Fibroblast of villous mesenchyme (primary cell): ENCODE results near the gene PXYLP1. TPM values are rescaled to one million over a fixed set of nuclear protein-coding genes. Genes with fewer than 3 reads are reported as not detected.

ENCODE experiments used
- DNase-seq: peaks from one replicate; pipeline ENCODE4 v3.0.0-alpha.2; 2010; ENCODE audit warnings: low read depth
- H3K4me3 ChIP-seq: 2 replicates; pipeline ENCODE4 v1.5.1; 2011; ENCODE audit warnings: low read depth, mild to moderate bottlenecking, low read length
- CTCF ChIP-seq: IDR thresholded peaks from 2 replicates; pipeline ENCODE4 v1.5.1; 2012; ENCODE audit warnings: low read depth, mild to moderate bottlenecking, low read length; ENCODE audit not compliant: insufficient read depth
- total RNA-seq: library from RNA; depleted of rRNA; stranded (reverse); fragments of >200 nt; gene quantifications from 2 replicates; pipeline ENCODE4 v1.2.3, GENCODE V29; 2012

PXYLP1 gene
- total RNA-seq, 1 donor, result 3.5 TPM

- TF ChIP-seq CTCF, result no peak
- H3K4me3 ChIP-seq, result no peak overlapping the region
- DNase-seq, result no peak
These were observed 30.1 kb downstream of the PXYLP1 start for GRCh38 chr3:141261472-141262307.

GRCh38 chr3:141262308-141262705, 30.7 kb downstream of the PXYLP1 start:
- H3K4me3 ChIP-seq, result no peak overlapping the region
- peak; percentile 54 for DNase-seq
- TF ChIP-seq CTCF, result no peak

- DNase-seq, result no peak
- no peak overlapping the region for H3K4me3 ChIP-seq
- no peak for TF ChIP-seq CTCF
These were observed 34.6 kb downstream of the PXYLP1 start for GRCh38 chr3:141266186-141266585.

GRCh38 chr3:141266797-141267555, 35.4 kb downstream of the PXYLP1 start:
- TF ChIP-seq CTCF, result no peak
- DNase-seq, result no peak
- H3K4me3 ChIP-seq, result no peak overlapping the region

- no peak for DNase-seq
- no peak overlapping the region for H3K4me3 ChIP-seq
- no peak for TF ChIP-seq CTCF
These were observed 36.0 kb downstream of the PXYLP1 start for GRCh38 chr3:141267629-141268028.

GRCh38 chr3:141268306-141268705, 36.7 kb downstream of the PXYLP1 start:
- no peak overlapping the region for H3K4me3 ChIP-seq
- DNase-seq, result no peak
- no peak for TF ChIP-seq CTCF
